Measurements from ENCODE around the gene ATXN7L2. TPM values are rescaled to one million over a fixed set of nuclear protein-coding genes. Genes with fewer than 3 reads are reported as not detected.

ATXN7L2 gene
- total RNA-seq, 1 donor from 2014 or later = 5.5 TPM

DNA sequence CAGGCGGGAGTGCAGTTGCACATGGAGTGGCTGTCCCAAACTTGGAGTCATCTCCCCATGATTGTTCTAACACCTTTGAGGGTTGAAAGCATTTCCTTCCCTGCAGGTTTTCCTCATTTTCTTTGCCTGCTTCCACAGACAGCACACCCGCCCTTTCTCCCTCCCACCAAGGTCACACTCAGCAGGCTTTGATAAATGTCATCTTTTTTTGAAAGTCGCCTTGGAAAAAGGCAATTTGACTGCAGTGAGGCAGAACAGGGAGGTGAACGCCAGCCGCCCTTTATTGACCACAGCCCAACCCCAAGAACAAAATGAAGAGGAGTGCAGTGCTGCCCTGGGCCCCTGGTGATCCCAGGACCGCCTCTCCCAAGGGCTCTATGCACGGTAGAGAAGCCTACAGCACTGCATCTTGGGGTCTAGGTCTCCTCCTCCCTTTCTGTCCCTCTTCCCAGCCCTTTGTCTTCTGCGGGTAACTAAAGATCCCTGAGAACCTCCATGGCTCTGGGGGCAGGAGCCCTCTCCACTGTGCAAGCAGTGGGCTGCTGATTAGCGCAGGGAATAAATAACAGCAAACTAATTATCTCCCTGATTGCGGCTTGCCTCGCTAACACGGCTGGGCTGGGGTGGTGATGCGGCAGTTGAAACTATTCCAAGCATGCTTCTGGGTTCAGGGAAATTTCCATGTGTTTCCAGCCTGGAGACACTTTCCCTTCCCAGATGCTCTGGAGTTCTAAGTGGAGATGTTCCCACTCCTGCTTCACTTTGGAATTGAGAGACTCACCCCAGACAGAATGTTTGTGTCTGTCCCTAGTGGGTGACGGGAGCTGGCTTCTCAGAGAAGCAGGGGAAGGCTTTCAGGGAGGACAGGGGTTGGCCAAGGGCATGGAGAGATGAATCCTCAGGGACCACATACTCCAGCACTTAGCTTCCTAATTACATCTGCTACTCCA is 37.6 kb downstream of the ATXN7L2 start:
- H3K9me3 Mint-ChIP-seq (ENCODE audit: unreplicated experiment) = peaks cover 2% of the 10 kb centered on the region
- Histone ChIP-seq H4K20me1 (ENCODE audit: insufficient read depth, low read length) (no peaks in the 10 kb centered on the region), H3K4me1 (ENCODE audit: insufficient read depth, low read length) (no peaks in the 10 kb centered on the region), H3K4me2 (ENCODE audit: low read length) (no peak overlapping the region), H3K79me2 (ENCODE audit: insufficient read depth, low read length) (no peaks in the 10 kb centered on the region), H3K27me3 (ENCODE audit: insufficient read depth, low read length) (peaks cover 31% of the 10 kb centered on the region), H3K4me3 (ENCODE audit: insufficient read depth, low read depth, low read length) (no peak overlapping the region), H3K27ac (ENCODE audit: low read depth, low read length) (no peak overlapping the region), H3K36me3 (ENCODE audit: insufficient read depth, low read length) (no peaks in the 10 kb centered on the region), H3K9ac (ENCODE audit: low read length) (no peak overlapping the region), H2AFZ (ENCODE audit: low read depth, low read length) (no peak overlapping the region), H3K9me3 (ENCODE audit: insufficient read depth, low read depth, low read length) (no peaks in the 10 kb centered on the region)
- H3K36me3 Mint-ChIP-seq (ENCODE audit: low read depth, unreplicated experiment) = no peaks in the 10 kb centered on the region
- peaks cover 7% of the 10 kb centered on the region for H3K4me1 Mint-ChIP-seq (ENCODE audit: low read depth, unreplicated experiment)
- no peak overlapping the region for H3K4me3 Mint-ChIP-seq (ENCODE audit: unreplicated experiment)
- FAIRE-seq = no peak
- no peak for TF ChIP-seq EZH2 (IDR thresholded peaks at IDR 0.05; ENCODE audit: insufficient read depth, low read length)
- TF ChIP-seq, protein P1, sequence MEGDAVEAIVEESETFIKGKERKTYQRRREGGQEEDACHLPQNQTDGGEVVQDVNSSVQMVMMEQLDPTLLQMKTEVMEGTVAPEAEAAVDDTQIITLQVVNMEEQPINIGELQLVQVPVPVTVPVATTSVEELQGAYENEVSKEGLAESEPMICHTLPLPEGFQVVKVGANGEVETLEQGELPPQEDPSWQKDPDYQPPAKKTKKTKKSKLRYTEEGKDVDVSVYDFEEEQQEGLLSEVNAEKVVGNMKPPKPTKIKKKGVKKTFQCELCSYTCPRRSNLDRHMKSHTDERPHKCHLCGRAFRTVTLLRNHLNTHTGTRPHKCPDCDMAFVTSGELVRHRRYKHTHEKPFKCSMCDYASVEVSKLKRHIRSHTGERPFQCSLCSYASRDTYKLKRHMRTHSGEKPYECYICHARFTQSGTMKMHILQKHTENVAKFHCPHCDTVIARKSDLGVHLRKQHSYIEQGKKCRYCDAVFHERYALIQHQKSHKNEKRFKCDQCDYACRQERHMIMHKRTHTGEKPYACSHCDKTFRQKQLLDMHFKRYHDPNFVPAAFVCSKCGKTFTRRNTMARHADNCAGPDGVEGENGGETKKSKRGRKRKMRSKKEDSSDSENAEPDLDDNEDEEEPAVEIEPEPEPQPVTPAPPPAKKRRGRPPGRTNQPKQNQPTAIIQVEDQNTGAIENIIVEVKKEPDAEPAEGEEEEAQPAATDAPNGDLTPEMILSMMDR (IDR thresholded peaks at IDR 0.05; ENCODE audit: insufficient read depth, low read depth, low read length) = no peak
- H3K27me3 Mint-ChIP-seq (ENCODE audit: low read depth, unreplicated experiment) = peaks cover 13% of the 10 kb centered on the region
- no peak for DNase-seq (ENCODE audit: low read depth)
- no peak overlapping the region for H3K27ac Mint-ChIP-seq (ENCODE audit: unreplicated experiment)

DNA sequence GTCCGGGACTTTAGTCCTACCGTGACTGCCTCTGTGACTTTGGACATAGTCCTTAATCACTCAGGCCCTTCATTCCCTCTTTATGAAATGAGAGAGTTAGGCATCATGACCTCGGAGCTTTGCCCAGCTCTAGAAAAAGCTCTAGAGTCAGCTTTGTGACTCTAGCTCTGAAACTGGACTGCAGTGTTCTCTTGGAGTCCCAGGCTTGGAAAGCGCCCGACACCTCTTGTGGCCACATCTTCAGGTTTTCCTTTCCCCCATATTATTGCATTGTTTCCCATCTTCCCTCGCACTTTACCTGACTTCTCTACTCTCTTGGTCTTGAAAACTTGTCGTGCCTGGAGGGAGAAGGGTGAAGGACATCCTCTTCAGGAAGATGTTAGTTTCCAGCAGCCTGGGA is 38.3 kb downstream of the ATXN7L2 start:
- peaks cover 20% of the 10 kb centered on the region for H3K27me3 Mint-ChIP-seq (ENCODE audit: low read depth, unreplicated experiment)
- H3K9me3 ChIP-seq (ENCODE audit: insufficient read depth, low read depth, low read length) = no peaks in the 10 kb centered on the region
- H3K9ac ChIP-seq (ENCODE audit: low read length) = no peak overlapping the region
- no peak overlapping the region for H2AFZ ChIP-seq (ENCODE audit: low read depth, low read length)
- TF ChIP-seq EZH2 (IDR thresholded peaks at IDR 0.05; ENCODE audit: insufficient read depth, low read length) = no peak
- TF ChIP-seq, protein P1 (IDR thresholded peaks at IDR 0.05; ENCODE audit: insufficient read depth, low read depth, low read length) = no peak
- no peak overlapping the region for H3K27ac ChIP-seq (ENCODE audit: low read depth, low read length)
- H3K4me2 ChIP-seq (ENCODE audit: low read length) = no peak overlapping the region
- no peak overlapping the region for H3K27ac Mint-ChIP-seq (ENCODE audit: unreplicated experiment)
- peaks cover 7% of the 10 kb centered on the region for H3K4me1 Mint-ChIP-seq (ENCODE audit: low read depth, unreplicated experiment)
- DNase-seq (ENCODE audit: low read depth) (no peak), FAIRE-seq (no peak)
- H4K20me1 ChIP-seq (ENCODE audit: insufficient read depth, low read length) = no peaks in the 10 kb centered on the region
- peaks cover 31% of the 10 kb centered on the region for H3K27me3 ChIP-seq (ENCODE audit: insufficient read depth, low read length)
- no peaks in the 10 kb centered on the region for H3K9me3 Mint-ChIP-seq (ENCODE audit: unreplicated experiment)
- H3K36me3 Mint-ChIP-seq (ENCODE audit: low read depth, unreplicated experiment) = no peaks in the 10 kb centered on the region
- no peak overlapping the region for H3K4me3 ChIP-seq (ENCODE audit: insufficient read depth, low read depth, low read length)
- no peaks in the 10 kb centered on the region for H3K36me3 ChIP-seq (ENCODE audit: insufficient read depth, low read length)
- H3K4me1 ChIP-seq (ENCODE audit: insufficient read depth, low read length) = no peaks in the 10 kb centered on the region
- no peak overlapping the region for H3K4me3 Mint-ChIP-seq (ENCODE audit: unreplicated experiment)
- H3K79me2 ChIP-seq (ENCODE audit: insufficient read depth, low read length) = no peaks in the 10 kb centered on the region

DNA sequence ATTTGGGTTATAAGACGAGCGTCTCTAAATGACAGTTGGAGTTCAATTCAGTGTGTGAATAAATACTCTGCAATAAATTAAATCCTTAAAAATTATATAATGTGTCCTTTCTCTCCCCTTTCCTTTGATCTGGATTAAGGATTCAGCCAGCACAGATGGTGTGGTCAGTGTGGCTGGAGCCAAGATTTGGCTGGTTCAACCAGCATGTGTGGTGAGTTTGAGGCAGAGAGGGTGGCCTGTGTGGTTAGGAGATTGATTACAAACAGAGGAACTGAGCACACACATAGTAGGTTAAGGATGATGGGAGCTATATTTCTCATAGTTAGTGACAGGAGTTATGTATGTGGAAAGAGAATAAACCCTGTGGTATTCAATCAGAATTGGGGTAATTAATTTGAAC is 40.0 kb downstream of the ATXN7L2 start:
- no peaks in the 10 kb centered on the region for H3K9me3 ChIP-seq (ENCODE audit: insufficient read depth, low read depth, low read length)
- FAIRE-seq (no peak), DNase-seq (ENCODE audit: low read depth) (peak; percentile 66)
- no peak overlapping the region for H3K27ac ChIP-seq (ENCODE audit: low read depth, low read length)
- no peak overlapping the region for H3K4me2 ChIP-seq (ENCODE audit: low read length)
- no peaks in the 10 kb centered on the region for H3K79me2 ChIP-seq (ENCODE audit: insufficient read depth, low read length)
- no peak overlapping the region for H3K9ac ChIP-seq (ENCODE audit: low read length)
- Mint-ChIP-seq H3K4me1 (ENCODE audit: low read depth, unreplicated experiment) (peaks cover 4% of the 10 kb centered on the region), H3K4me3 (ENCODE audit: unreplicated experiment) (no peak overlapping the region), H3K27me3 (ENCODE audit: low read depth, unreplicated experiment) (peaks cover 30% of the 10 kb centered on the region), H3K9me3 (ENCODE audit: unreplicated experiment) (no peaks in the 10 kb centered on the region), H3K27ac (ENCODE audit: unreplicated experiment) (no peak overlapping the region), H3K36me3 (ENCODE audit: low read depth, unreplicated experiment) (no peaks in the 10 kb centered on the region)
- H3K4me3 ChIP-seq (ENCODE audit: insufficient read depth, low read depth, low read length) = no peak overlapping the region
- H3K27me3 ChIP-seq (ENCODE audit: insufficient read depth, low read length) = peaks cover 36% of the 10 kb centered on the region
- no peaks in the 10 kb centered on the region for H3K36me3 ChIP-seq (ENCODE audit: insufficient read depth, low read length)
- no peak for TF ChIP-seq EZH2 (IDR thresholded peaks at IDR 0.05; ENCODE audit: insufficient read depth, low read length)
- TF ChIP-seq, protein P1 (IDR thresholded peaks at IDR 0.05; ENCODE audit: insufficient read depth, low read depth, low read length) = no peak
- H2AFZ ChIP-seq (ENCODE audit: low read depth, low read length) = no peak overlapping the region
- no peaks in the 10 kb centered on the region for H4K20me1 ChIP-seq (ENCODE audit: insufficient read depth, low read length)
- no peaks in the 10 kb centered on the region for H3K4me1 ChIP-seq (ENCODE audit: insufficient read depth, low read length)
